ENCODE measurements around the gene ZNF92.

DNA sequence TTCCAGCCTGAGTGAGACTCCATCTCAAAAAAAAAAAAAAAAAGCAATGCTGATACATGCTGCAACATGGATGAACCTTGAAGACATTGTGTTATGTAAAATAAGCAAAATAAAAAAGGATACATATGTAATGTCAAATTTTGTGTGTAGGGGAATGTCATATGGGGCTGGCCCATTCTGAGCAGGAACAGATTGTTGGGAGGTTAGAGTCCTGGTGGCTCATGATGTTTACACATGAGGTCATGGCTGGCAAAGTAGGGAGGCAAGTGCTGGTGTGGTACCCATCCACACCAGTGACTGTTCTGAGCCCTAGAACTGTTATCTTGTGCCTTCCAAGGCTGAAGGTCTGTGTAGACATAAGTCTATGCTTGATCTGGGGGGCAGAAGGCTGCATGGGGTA is 37.6 kb downstream of the ZNF92 start:
- TF ChIP-seq POLR2AphosphoS5 (IDR thresholded peaks at IDR 0.05; ENCODE audit: low read depth, low read length) (no peak), CEBPB (IDR thresholded peaks at IDR 0.05; ENCODE audit: low read depth) (no peak), EGR1 (IDR thresholded peaks at IDR 0.05; ENCODE audit: low read depth) (no peak), POLR2A (IDR thresholded peaks at IDR 0.05; ENCODE audit: borderline replicate concordance, extremely low read depth, insufficient read depth, insufficient read length) (no peak)
- TF ChIP-seq, protein P1, sequence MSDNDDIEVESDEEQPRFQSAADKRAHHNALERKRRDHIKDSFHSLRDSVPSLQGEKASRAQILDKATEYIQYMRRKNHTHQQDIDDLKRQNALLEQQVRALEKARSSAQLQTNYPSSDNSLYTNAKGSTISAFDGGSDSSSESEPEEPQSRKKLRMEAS (IDR thresholded peaks at IDR 0.05) = no peak

Data from HCT116 (cell line).